HG03558 (cell line): ENCODE results near the gene EBF3.

Experiments
- ATAC-seq: cut with Tn5 transposase; IDR thresholded peaks from one replicate; pipeline ENCODE4 v1.9.1; 2021; ENCODE audit warnings: moderate number of reproducible peaks; ENCODE audit not compliant: unreplicated experiment; ENCODE audit errors: extremely low read depth

Gene EBF3

DNA sequence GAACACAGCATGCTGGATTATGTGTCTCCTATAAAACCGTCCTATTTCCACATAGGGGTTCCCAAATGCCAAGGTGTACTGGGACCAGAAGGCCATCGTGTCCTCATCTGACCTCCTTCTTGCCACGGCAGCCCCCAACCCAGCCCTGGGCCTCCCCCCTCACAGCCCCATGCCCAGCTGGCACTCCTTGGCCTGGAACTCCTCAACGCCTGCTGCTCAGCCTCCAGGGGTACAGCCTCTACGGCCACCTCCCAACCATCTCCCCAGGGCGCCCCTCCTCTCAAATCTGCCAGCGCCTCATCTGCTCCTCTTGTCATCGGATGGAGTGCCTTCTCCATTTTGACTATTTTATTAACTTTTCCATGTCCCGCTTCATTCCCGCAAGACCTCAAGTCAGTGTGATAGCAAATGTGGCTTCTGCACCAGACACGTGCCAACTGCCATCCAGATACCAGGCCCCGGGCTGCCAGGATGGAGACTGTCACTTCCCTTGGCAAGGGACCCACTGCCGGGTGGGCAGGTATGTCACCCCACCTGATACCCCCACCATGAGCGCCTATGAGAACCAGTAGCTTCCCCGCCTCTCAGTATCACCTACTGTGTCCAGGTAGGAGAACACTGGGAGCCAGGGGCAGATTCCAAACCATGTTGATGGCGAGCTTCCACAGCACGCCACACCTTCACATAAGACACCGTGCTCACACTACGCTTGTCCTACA lies 106.7 kb downstream of the EBF3 start:
- no peak for ATAC-seq

DNA sequence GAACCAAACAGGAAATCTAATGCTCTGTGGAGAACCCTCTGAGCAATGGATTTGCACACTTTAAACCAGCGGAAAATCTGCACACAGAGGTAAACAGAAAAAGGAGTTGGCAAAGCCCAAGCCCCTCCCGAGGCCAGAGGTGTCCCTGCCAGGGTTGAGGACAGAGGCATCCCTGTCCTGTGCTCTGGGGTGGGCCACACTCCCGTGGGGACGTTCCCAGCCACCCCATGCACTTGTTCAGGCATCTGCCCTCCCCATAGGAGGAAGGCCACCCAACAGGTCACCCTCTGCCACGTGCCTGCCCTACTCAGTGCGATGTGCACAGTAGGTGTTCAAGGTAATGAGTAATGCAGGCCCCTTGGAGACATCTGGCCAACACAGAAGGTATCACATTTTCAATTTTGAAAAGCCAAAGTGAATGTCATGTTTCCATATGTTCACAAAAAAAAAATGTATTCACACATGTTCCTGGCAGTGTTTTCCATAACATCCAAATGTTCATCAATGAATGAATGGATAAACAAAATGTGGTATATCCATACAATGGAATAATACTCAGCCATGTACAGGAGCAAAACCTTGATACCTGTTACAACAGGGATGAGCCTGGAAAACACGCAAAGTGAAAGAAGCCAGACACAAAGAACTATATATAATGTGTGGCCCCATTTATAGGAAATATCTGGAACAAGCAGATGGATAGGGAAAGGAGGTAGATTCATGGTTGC lies 108.1 kb downstream of the EBF3 start:
- ATAC-seq: no peak

- no peak for ATAC-seq
These were observed 109.0 kb downstream of the EBF3 start for GRCh38 chr10:129854796-129855705.

- ATAC-seq: no peak
These were observed 109.9 kb downstream of the EBF3 start for GRCh38 chr10:129854158-129854557.

GRCh38 chr10:129853562-129853903 lies 110.5 kb downstream of the EBF3 start:
- ATAC-seq: no peak

DNA sequence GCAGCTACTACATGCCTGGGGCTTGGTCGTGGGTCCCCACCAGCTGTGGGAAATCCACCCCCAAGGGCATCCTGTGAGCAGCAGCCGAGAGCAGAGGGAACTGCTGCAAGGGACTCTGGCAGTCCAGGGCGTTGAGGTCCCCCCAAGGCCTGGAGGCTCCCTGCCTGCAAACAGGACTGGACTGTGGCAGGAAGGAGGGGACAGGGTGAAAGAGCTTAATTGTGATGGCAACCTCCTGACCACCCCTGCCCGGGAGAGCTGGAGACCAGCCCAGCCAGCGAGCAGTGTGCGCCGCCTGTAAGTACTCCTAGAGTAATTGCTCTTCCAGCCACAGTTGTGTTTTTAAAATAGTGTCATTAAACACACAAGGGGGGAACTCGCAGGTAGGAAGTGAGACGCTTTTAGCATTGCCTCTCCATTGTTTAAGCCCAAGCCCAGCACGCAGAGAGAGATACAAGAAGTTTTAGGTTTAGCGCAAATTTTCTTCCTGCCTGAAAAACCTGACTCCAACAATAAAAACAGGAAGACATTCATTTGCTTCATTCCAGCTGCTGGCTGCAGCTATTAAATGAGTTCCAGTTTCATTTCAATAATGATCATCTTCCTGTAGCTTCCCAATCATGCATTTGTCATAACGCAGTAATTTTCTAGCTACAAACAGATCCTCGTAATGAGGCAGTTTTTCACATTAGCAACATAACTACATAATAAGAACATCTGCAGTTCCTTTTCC lies 111.1 kb downstream of the EBF3 start:
- ATAC-seq: no peak

DNA sequence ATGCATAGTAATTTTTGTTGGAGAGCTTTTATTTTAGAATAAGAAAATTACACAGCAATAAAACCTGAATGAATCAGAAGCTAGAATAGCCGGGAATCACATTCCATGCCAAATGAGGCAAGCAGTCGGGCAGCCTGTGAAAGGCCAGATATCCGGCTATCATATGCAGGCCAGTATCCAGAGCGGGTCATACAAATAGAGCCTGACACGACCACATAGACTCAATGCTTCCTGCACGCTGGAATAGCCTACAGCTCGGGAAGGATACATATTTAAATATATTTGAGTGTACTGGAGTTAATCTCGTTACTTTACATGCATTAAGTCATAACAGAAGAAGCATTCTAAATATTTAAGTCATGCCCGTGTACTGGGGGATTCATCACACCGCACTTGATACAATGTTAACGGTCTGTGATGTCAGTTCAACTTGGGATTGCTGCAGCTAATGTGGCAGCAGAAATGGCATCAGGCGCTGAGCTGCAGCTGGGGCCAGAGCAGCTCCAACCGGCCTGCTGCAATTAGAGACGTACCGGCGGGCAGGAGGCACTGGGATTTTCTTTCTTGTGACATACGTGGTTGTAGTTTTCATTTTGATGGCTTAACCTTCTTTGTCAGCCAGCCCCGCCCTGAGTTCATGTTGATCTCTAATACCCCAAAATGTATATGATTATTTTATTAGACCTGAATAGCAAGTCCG lies 112.0 kb downstream of the EBF3 start:
- ATAC-seq: no peak

DNA sequence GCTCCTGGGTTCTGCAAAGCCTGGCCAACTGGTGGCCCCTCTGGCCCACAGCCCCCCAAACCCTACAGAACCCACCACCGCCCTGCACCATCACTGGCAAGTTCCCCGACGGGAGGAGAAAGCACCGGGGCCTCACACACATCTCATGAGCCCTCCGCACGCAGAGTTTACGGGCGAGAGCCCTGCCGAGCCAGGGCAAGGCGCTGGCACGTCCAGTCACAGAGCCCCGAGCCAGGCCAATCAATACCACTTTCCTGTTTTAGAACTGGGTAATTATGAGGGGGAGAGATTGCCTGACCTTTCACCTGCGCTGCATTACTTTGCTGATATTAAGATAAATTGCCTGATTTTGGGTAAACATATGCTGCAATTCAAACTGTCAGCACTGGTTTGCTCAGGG lies 113.3 kb downstream of the EBF3 start:
- no peak for ATAC-seq

- no peak for ATAC-seq
These were observed 113.8 kb downstream of the EBF3 start for GRCh38 chr10:129850316-129850715.

- no peak for ATAC-seq
These were observed 114.2 kb downstream of the EBF3 start for GRCh38 chr10:129849853-129850252.

DNA sequence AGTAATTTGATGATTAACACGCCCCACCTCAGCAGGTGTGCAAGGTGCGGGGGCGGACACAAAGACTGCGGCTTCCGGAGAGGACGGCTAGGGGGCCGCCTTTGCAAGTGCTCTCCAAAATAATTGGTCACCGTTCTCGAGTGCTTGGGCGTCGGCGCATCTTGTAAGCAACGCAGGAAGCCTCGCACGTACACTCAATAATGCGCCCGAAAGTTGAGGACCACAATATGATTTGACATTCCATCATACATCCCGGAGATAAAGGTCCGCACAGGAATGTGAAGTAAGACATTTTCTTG lies 114.7 kb downstream of the EBF3 start:
- no peak for ATAC-seq

DNA sequence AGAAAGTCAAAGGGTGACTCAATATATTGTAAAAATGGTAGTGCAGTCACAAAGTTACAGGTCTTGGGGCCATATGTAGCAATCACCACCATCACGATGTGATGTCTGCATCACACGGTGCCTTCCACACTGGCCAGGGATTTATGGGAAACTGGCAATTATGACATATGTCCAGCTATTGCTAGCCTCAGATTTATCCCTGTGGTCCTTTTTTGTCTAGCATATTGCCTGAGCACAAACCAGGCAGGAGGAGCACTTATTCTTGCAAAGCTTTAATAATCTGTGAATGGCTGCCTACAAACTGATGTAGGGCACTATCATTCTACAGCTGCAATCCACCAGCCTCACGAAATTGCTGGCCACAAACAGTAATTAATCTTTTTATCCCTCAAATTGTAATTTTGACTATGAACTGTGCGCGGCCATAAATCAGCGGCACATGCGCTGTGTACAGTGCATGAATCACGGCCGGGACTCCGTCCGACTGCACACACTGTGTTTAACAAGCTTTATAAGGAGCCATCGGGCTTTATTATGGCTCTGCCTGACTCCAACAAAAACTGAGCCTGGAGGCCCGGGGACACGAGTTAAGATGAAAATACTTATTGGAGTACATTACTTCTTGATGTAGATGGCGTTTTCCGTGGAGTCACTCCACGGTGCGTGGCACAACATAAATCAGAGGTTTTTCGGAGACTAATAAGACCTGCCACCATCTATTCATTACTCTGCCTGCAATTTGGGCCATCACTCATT lies 115.2 kb downstream of the EBF3 start:
- no peak for ATAC-seq

DNA sequence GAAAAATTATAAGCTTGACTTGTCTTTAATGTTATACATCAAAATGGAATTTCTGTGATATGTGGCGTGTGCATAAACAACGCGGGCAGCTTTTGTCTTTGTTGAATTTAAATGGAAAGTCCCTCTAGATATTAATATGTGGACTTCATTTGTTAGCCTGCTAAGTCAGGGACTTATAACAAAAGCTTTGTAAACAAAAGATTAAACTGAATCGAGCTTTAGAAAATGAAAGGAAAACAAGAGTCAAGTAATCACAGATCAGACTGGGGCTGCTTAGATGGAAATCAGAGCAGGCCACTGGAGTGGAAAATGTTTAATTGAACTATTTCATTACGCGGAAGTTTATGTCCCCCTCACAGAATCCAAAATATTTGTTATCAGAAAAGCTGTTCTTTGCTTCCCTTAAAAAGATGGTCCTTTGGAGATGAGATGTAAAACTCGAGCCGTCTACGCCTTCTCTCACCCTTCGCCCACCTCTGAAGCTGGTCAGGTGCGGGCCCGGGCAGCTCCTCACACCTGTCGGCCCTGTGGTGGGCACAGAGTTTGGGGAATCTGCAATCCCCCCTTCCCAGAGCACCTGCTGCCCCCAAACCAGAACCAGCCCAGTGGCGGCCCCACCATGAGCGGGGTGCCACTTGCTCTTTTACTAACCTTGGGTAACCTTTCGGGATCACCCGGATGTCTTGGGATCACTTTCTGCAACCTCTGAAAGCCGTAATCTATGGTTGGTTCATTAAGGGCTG lies 116.2 kb downstream of the EBF3 start:
- ATAC-seq: no peak

GRCh38 chr10:129846991-129847391 lies 117.1 kb downstream of the EBF3 start:
- no peak for ATAC-seq

DNA sequence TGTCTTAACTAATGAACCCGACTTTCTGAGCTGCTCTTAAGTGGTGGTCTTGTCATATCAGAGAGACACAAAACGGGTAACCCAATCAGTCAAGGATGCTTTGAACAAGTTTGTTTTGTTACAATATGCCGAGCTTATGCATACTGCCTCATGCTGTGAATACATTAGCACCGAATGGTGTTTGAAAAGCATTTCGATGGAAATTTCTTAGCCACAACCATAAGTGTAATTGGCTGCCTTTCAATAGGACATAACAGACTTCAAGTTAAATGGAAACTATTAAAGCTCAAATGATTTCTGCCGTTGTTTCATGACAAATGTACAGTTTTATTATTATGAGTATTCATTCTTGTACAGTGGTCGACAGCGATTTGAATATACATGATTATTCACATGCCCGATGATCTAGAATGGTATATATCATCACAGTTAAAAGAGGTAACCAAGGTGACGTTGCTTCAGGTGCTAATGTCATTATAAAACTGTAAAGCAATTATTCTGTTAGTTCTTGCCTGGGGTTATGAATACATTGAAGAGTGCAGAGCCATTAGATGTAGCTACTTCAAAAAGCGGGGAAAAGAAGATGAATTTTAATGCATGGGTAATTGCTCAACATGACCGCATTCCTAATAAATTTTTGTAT lies 118.8 kb downstream of the EBF3 start:
- no peak for ATAC-seq

- no peak for ATAC-seq
These were observed 119.8 kb downstream of the EBF3 start for GRCh38 chr10:129844216-129844766.

- no peak for ATAC-seq
These were observed 120.4 kb downstream of the EBF3 start for GRCh38 chr10:129843702-129844101.

GRCh38 chr10:129843131-129843541 lies 120.9 kb downstream of the EBF3 start:
- no peak for ATAC-seq
